ENCODE measurements around the gene HOXB3.
"Not testable (repeated sequence)": the region's sequence is repeated elsewhere in the genome, so short reads cannot be mapped to it uniquely, and the experiment has no call there.

The HOXB3 gene

GRCh38 chr17:48515925-48516900 is 73.8 kb downstream of the HOXB3 start:
- TF ChIP-seq CTCF (conservative IDR thresholded peaks at IDR 0.05), result no peak
- TF ChIP-seq ZFX (IDR thresholded peaks at IDR 0.05), result no peak
- H3K27ac ChIP-seq, result no peak overlapping the region

GRCh38 chr17:48514477-48514876 is 75.6 kb downstream of the HOXB3 start:
- no peak overlapping the region for H3K27ac ChIP-seq
- TF ChIP-seq CTCF (conservative IDR thresholded peaks at IDR 0.05) (no peak), ZFX (IDR thresholded peaks at IDR 0.05) (no peak)

- TF ChIP-seq CTCF (conservative IDR thresholded peaks at IDR 0.05), result no peak
- TF ChIP-seq ZFX (IDR thresholded peaks at IDR 0.05), result no peak
- H3K27ac ChIP-seq, result no peak overlapping the region
These were observed 76.2 kb downstream of the HOXB3 start for GRCh38 chr17:48513666-48514455.

- TF ChIP-seq CTCF (conservative IDR thresholded peaks at IDR 0.05) (no peak), ZFX (IDR thresholded peaks at IDR 0.05) (no peak)
- no peak overlapping the region for H3K27ac ChIP-seq
These were observed 76.9 kb downstream of the HOXB3 start for GRCh38 chr17:48513097-48513496.

- H3K27ac ChIP-seq, result no peak overlapping the region
- no peak for TF ChIP-seq CTCF (conservative IDR thresholded peaks at IDR 0.05)
- TF ChIP-seq ZFX (IDR thresholded peaks at IDR 0.05), result no peak
These were observed 79.1 kb downstream of the HOXB3 start for GRCh38 chr17:48510761-48511604.

GRCh38 chr17:48510381-48510760 is 79.7 kb downstream of the HOXB3 start:
- no peak overlapping the region for H3K27ac ChIP-seq
- TF ChIP-seq ZFX (IDR thresholded peaks at IDR 0.05) (no peak), CTCF (conservative IDR thresholded peaks at IDR 0.05) (no peak)

GRCh38 chr17:48509708-48510107 is 80.3 kb downstream of the HOXB3 start:
- H3K27ac ChIP-seq, result not testable (repeated sequence)
